SU-DHL-6 (cell line): ENCODE results near the gene TMEM106A.

Source experiments
- CTCF ChIP-seq: fragments of 200-600 bp; sonication (generic); IDR thresholded peaks from one replicate; pipeline ENCODE4 v1.5.1; 2017; ENCODE audit warnings: antibody characterized with exemption, mild to moderate bottlenecking, low read length, moderate library complexity; ENCODE audit not compliant: insufficient read depth, poor library complexity, severe bottlenecking
- EZH2phosphoT487 ChIP-seq: fragments of 200-600 bp; sonication (generic), shearing (Covaris generic); conservative IDR thresholded peaks from 2 replicates; pipeline ENCODE4 v1.6.1; 2018; ENCODE audit warnings: mild to moderate bottlenecking, antibody characterized with exemption, low read length, moderate library complexity, mixed read lengths

DNA sequence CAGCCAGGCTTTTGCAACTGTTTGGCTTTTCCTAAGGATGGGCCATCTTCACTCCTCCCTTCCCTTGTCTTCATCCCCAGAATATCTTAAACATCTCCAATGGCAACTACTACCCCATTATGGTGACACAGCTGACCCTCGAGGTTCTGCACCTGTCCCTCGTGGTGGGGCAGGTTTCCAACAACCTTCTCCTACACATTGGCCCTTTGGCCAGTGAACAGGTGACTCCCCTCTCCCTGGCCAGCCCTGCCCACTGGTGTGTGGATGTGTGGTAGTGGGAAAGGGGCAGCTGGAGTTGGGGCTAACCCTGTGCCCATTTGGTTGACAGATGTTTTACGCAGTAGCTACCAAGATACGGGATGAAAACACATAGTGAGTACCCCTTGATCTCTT lies 4.7 kb downstream of the TMEM106A start:
- no peak for TF ChIP-seq CTCF
- no peak for TF ChIP-seq EZH2phosphoT487
